HepG2 (cell line): ENCODE measurements around the gene SEH1L. TPM values are rescaled to one million over a fixed set of nuclear protein-coding genes. Genes with fewer than 3 reads are reported as not detected.

ENCODE experiments used
- ATAC-seq: fragments of 200-7000 bp; cut with Tn5 transposase; 3 replicates; pipeline ENCODE4 v1.9.1; 2020; ENCODE audit warnings: mild to moderate bottlenecking, moderate library complexity
- BruUV-seq: library from RNA; stranded (reverse); fragments of 400-500 nt; replicated peaks from 2 replicates; lab custom pipeline; 2021; lab: Mats Ljungman, UMichigan
- CTCF ChIA-PET: fragments of 300-600 bp; formaldehyde crosslinking; extraction: SDS; loops from one replicate; lab custom pipeline; 2021; ENCODE audit warnings: low total read pairs, inconsistent platforms, low intra/inter-chr PET ratio; lab: Yijun Ruan, JAX
- POLR2A ChIA-PET: fragments of 350-600 bp; sonication (Branson Sonifier 250); formaldehyde crosslinking; loops from one replicate; lab custom pipeline; 2020; ENCODE audit warnings: antibody characterized with exemption, inconsistent platforms; lab: Yijun Ruan, JAX
- DNase-seq: peaks from one replicate; pipeline ENCODE4 v3.0.0-alpha.2; 2015; ENCODE audit warnings: low spot score
- FAIRE-seq: peaks from 3 replicates; lab custom pipeline; 2011; peaks lifted over from hg19 to GRCh38; lab: Jason Lieb, UNC
- H2AFZ ChIP-seq: one replicate; pipeline ENCODE4 v1.6.1; 2011; ENCODE audit warnings: low read length, inconsistent platforms
- H3K27ac ChIP-seq: fragments of 300-600 bp; 3 replicates; pipeline ENCODE4 v1.8.0; 2011; ENCODE audit warnings: mixed run types, mild to moderate bottlenecking, mixed read lengths, low read length, inconsistent platforms; ENCODE audit not compliant: insufficient read depth; ENCODE audit errors: extremely low read length
- H3K27me3 ChIP-seq, 2 experiments: fragments of 200-600 bp in 1 of 2; 2 replicates in 1 of 2; 3 replicates in 1 of 2; pipeline versions ENCODE4 v1.6.0 to v1.8.0; 2011; ENCODE audit warnings: low read length in 2 of 2, mild to moderate bottlenecking in 2 of 2, moderate library complexity in 2 of 2, inconsistent platforms in 1 of 2; ENCODE audit not compliant: insufficient read depth in 2 of 2, control insufficient read depth in 1 of 2
- H3K36me3 ChIP-seq, 2 experiments: fragments of 200-600 bp in 1 of 2; replicated peaks in 1 of 2; 2 replicates in 1 of 2; 3 replicates in 1 of 2; pipeline versions ENCODE4 v1.5.1 to v1.8.0; 2011; ENCODE audit warnings: low read length in 2 of 2, inconsistent platforms in 1 of 2; ENCODE audit not compliant: insufficient read depth in 2 of 2, control insufficient read depth in 1 of 2
- H3K4me1 ChIP-seq: 2 replicates; pipeline ENCODE4 v1.5.1; 2012; ENCODE audit warnings: low read length, inconsistent platforms; ENCODE audit not compliant: insufficient read depth
- H3K4me2 ChIP-seq: 2 replicates; pipeline ENCODE4 v1.6.0; 2011; ENCODE audit warnings: low read depth, low read length, inconsistent platforms
- H3K4me3 ChIP-seq, 3 experiments: fragments of 200-600 bp in 1 of 3; sonication (generic), shearing (Covaris generic) in 1 of 3; replicated peaks in 1 of 3; 2 replicates each; pipeline ENCODE4 v1.5.1; 2011 to 2016; ENCODE audit warnings: low read length in 3 of 3, inconsistent platforms in 2 of 3, low read depth in 2 of 3, mild to moderate bottlenecking in 2 of 3, control low read depth in 1 of 3, mixed read lengths in 1 of 3; ENCODE audit not compliant: insufficient read depth in 1 of 3
- H3K79me2 ChIP-seq: one replicate; pipeline ENCODE4 v1.6.1; 2011; ENCODE audit warnings: low read length, inconsistent platforms; ENCODE audit not compliant: insufficient read depth
- H3K9ac ChIP-seq: 2 replicates; pipeline ENCODE4 v1.6.0; 2011; ENCODE audit warnings: mild to moderate bottlenecking, low read depth, low read length, inconsistent platforms; ENCODE audit not compliant: insufficient read depth
- H3K9me3 ChIP-seq: 2 replicates; pipeline ENCODE4 v1.5.1; 2012; ENCODE audit warnings: mild to moderate bottlenecking, low read length
- H4K20me1 ChIP-seq: 2 replicates; pipeline ENCODE4 v1.6.0; 2011; ENCODE audit warnings: inconsistent platforms, mild to moderate bottlenecking, low read length, moderate library complexity; ENCODE audit not compliant: insufficient read depth
- AGO2 ChIP-seq: fragments of 200-400 bp; formaldehyde crosslinking; optimal IDR thresholded peaks from 2 replicates; pipeline ENCODE3; 2017; ENCODE audit warnings: mild to moderate bottlenecking, low read depth, low read length, moderate library complexity
- MAFK ChIP-seq, 2 experiments: IDR thresholded peaks in 1 of 2; conservative IDR thresholded peaks in 1 of 2; 2 replicates each; pipeline ENCODE4 v1.6.1; 2011; ENCODE audit warnings: improper control_type of control experiment in 2 of 2, low read length in 2 of 2
- NKX3-1 ChIP-seq: sonication (generic); formaldehyde crosslinking; IDR thresholded peaks from 2 replicates; pipeline ENCODE4 v1.5.0; 2020; ENCODE audit warnings: missing genetic modification reagents
- PHF20 ChIP-seq: sonication (generic); formaldehyde crosslinking; IDR thresholded peaks from 2 replicates; pipeline ENCODE4 v1.5.0; 2020; ENCODE audit warnings: mild to moderate bottlenecking, missing genetic modification reagents
- SOX13 ChIP-seq, 3 experiments: fragments of 450-650 bp in 1 of 3; sonication (generic) in 1 of 3; formaldehyde crosslinking in 1 of 3; IDR thresholded peaks in 2 of 3; conservative IDR thresholded peaks in 1 of 3; 2 replicates each; pipeline versions ENCODE4 v1.5.0 to v1.6.1; 2016 to 2020; ENCODE audit warnings: antibody characterized with exemption in 1 of 3, mild to moderate bottlenecking in 1 of 3, missing compliant biosample characterization in 1 of 3, missing genetic modification reagents in 1 of 3, moderate library complexity in 1 of 3
- SOX5 ChIP-seq: IDR thresholded peaks from 2 replicates; pipeline ENCODE4 v1.6.1; 2016; ENCODE audit warnings: borderline replicate concordance
- SOX6 ChIP-seq, 2 experiments: fragments of 450-650 bp in 1 of 2; sonication (generic) in 1 of 2; formaldehyde crosslinking in 1 of 2; IDR thresholded peaks; 2 replicates each; pipeline versions ENCODE4 v1.4.0 to v1.6.1; 2017 to 2020; ENCODE audit warnings: antibody characterized with exemption in 1 of 2, mild to moderate bottlenecking in 1 of 2, missing genetic modification reagents in 1 of 2
- TSC22D2 ChIP-seq: sonication (generic); formaldehyde crosslinking; IDR thresholded peaks from 2 replicates; pipeline ENCODE4 v1.5.1; 2020; ENCODE audit warnings: missing genetic modification reagents, mild to moderate bottlenecking, borderline replicate concordance
- ZFP36 ChIP-seq: fragments of 150-350 bp; IDR thresholded peaks from 2 replicates; pipeline ENCODE4 v1.6.1; 2018; ENCODE audit warnings: borderline replicate concordance, low read length, low read depth; ENCODE audit not compliant: partially characterized antibody
- ZNF781 ChIP-seq: sonication (generic); formaldehyde crosslinking; IDR thresholded peaks from 2 replicates; pipeline ENCODE4 v1.5.1; 2020; ENCODE audit warnings: borderline replicate concordance, mild to moderate bottlenecking, missing genetic modification reagents; ENCODE audit errors: not compliant biosample characterization
- in situ Hi-C: cut with HindIII; loops from 2 replicates; pipeline ENCODE4 v1.10.0; 2017; ENCODE audit warnings: low pct_unique_long_range_greater_than_20kb; ENCODE audit not compliant: extremely low pct_ligation_motif_present
- intact Hi-C: fragments of 100-400 bp; cut with micrococcal nuclease; formaldehyde crosslinking; loops from one replicate; pipeline ENCODE4 v1.10.0; 2022; ENCODE audit not compliant: unreplicated experiment
- polyA plus RNA-seq, 8 experiments: library from polyadenylated mRNA; depleted of rRNA in 3 of 8; stranded (reverse) in 7 of 8; unstranded in 1 of 8; fragments of >200 nt; fragmentation: Illumina TruSeq in 4 of 8; extraction: Trizol in 4 of 8; gene quantifications; 2 replicates each; pipeline versions ENCODE4 v1.2.1 to v1.2.3, GENCODE V29; 2011 to 2016; ENCODE audit warnings: low read depth in 4 of 8, missing spikeins in 1 of 8, mixed read lengths in 1 of 8; ENCODE audit not compliant: insufficient read depth in 1 of 8
- total RNA-seq, 5 experiments: library from RNA; depleted of rRNA; stranded (reverse); fragments of >200 nt; fragmentation: Illumina TruSeq; extraction: Trizol; gene quantifications; 2 replicates each; pipeline ENCODE4 v1.2.3, GENCODE V29; 2016; ENCODE audit warnings: low read depth in 1 of 5
- TF ChIP-seq, protein P1 (sequence below): sonication (generic); formaldehyde crosslinking; IDR thresholded peaks from 2 replicates; pipeline ENCODE4 v1.8.1; 2023; ENCODE audit warnings: missing genetic modification reagents, mild to moderate bottlenecking, borderline replicate concordance
- TF ChIP-seq, protein P2 (sequence below): sonication (generic); formaldehyde crosslinking; IDR thresholded peaks from 2 replicates; pipeline ENCODE4 v1.8.0; 2022; ENCODE audit warnings: mild to moderate bottlenecking, missing genetic modification reagents, moderate library complexity
- TF ChIP-seq, protein P3 (sequence below): sonication (generic); formaldehyde crosslinking; IDR thresholded peaks from 2 replicates; pipeline ENCODE4 v1.4.0; 2020; ENCODE audit warnings: missing genetic modification reagents, mild to moderate bottlenecking, borderline replicate concordance
- TF ChIP-seq, protein P4 (sequence below): sonication (generic); formaldehyde crosslinking; IDR thresholded peaks from 2 replicates; pipeline ENCODE4 v1.9.0; 2021; ENCODE audit warnings: missing genetic modification reagents, borderline replicate concordance
- TF ChIP-seq, protein P5 (sequence below): sonication (generic); formaldehyde crosslinking; IDR thresholded peaks from 2 replicates; pipeline ENCODE4 v1.4.0; 2020; ENCODE audit warnings: mild to moderate bottlenecking, missing genetic modification reagents, borderline replicate concordance

SEH1L gene
- total and polyA plus RNA-seq, 2 of the 13 experiments (the other 11 are each of a cell fraction or from before 2014, with no cell fraction given) = 59.6 to 63.5 TPM

DNA sequence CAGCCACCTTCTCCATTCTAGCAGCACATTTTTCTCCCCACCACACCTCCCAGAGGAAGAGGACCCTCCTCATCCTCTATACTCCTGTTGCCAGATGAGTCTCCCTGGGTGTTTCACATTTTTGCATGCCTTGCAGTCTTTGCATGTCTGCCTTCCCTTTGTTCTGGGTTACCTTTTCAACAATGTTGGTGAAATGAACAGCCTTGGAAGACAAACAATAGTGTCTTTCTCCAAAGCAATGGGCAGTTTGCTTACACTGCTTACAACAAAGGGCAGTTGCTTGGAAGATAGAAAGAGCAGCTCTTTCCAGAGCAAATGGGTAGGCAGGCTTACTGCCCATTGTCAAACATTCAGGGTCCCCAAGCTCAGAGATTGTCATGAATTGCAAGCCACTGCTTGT is 14.5 kb upstream of the SEH1L start:
- no TSS peak for BruUV-seq
- no peaks in the 10 kb centered on the region for H3K36me3 ChIP-seq
- peak; percentile 70 for DNase-seq
- no peak overlapping the region for H3K4me3 ChIP-seq
- H3K4me2 ChIP-seq = no peak overlapping the region
- H4K20me1 ChIP-seq = no peaks in the 10 kb centered on the region
- in situ Hi-C loops (loop anchor here (5.0 to 25.0 kb wide), 3 partner anchors 36 to 546 kb away; partner anchors contain the start of gene AFG3L2), intact Hi-C loops (loop anchor here (10.0 kb wide), 1 partner anchor 539 kb away; no protein-coding TSS in a partner anchor)
- H3K79me2 ChIP-seq = no peaks in the 10 kb centered on the region
- ChIA-PET POLR2A (interaction anchor here (1.6 kb wide), 1 partner anchor 204 kb away, joined by 11 read pairs; no protein-coding TSS in a partner anchor), CTCF (interaction anchor here (1.5 to 1.7 kb wide), 2 partner anchors 166 to 206 kb away, joined by 5 to 6 read pairs; no protein-coding TSS in a partner anchor)
- H3K9ac ChIP-seq = no peak overlapping the region
- H3K27ac ChIP-seq = no peak overlapping the region
- no peak for FAIRE-seq
- H3K4me1 ChIP-seq = peaks cover 64% of the 10 kb centered on the region
- no peak overlapping the region for H2AFZ ChIP-seq
- no peaks in the 10 kb centered on the region for H3K27me3 ChIP-seq
- ATAC-seq = no peak; the same call in 1 of the 3 replicates
- no peaks in the 10 kb centered on the region for H3K9me3 ChIP-seq
- TF ChIP-seq, protein P1, sequence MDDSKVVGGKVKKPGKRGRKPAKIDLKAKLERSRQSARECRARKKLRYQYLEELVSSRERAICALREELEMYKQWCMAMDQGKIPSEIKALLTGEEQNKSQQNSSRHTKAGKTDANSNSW (CRISPR knock-in tag) = no peak
- TF ChIP-seq SOX6 (IDR thresholded peaks at IDR 0.05) = no peak
- TF ChIP-seq SOX6 (CRISPR knock-in tag; IDR thresholded peaks at IDR 0.05) = peak; percentile 68
- no peak for TF ChIP-seq PHF20 (CRISPR knock-in tag)
- TF ChIP-seq SOX5 (CRISPR knock-in tag) = peak; percentile 93
- TF ChIP-seq NKX3-1 = no peak
- no peak for TF ChIP-seq TSC22D2
- TF ChIP-seq AGO2 = no peak
- TF ChIP-seq, protein P2, sequence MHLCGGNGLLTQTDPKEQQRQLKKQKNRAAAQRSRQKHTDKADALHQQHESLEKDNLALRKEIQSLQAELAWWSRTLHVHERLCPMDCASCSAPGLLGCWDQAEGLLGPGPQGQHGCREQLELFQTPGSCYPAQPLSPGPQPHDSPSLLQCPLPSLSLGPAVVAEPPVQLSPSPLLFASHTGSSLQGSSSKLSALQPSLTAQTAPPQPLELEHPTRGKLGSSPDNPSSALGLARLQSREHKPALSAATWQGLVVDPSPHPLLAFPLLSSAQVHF (CRISPR knock-in tag) = no peak
- TF ChIP-seq, protein P3, sequence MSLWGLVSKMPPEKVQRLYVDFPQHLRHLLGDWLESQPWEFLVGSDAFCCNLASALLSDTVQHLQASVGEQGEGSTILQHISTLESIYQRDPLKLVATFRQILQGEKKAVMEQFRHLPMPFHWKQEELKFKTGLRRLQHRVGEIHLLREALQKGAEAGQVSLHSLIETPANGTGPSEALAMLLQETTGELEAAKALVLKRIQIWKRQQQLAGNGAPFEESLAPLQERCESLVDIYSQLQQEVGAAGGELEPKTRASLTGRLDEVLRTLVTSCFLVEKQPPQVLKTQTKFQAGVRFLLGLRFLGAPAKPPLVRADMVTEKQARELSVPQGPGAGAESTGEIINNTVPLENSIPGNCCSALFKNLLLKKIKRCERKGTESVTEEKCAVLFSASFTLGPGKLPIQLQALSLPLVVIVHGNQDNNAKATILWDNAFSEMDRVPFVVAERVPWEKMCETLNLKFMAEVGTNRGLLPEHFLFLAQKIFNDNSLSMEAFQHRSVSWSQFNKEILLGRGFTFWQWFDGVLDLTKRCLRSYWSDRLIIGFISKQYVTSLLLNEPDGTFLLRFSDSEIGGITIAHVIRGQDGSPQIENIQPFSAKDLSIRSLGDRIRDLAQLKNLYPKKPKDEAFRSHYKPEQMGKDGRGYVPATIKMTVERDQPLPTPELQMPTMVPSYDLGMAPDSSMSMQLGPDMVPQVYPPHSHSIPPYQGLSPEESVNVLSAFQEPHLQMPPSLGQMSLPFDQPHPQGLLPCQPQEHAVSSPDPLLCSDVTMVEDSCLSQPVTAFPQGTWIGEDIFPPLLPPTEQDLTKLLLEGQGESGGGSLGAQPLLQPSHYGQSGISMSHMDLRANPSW (CRISPR knock-in tag) = no peak
- TF ChIP-seq, protein P4, sequence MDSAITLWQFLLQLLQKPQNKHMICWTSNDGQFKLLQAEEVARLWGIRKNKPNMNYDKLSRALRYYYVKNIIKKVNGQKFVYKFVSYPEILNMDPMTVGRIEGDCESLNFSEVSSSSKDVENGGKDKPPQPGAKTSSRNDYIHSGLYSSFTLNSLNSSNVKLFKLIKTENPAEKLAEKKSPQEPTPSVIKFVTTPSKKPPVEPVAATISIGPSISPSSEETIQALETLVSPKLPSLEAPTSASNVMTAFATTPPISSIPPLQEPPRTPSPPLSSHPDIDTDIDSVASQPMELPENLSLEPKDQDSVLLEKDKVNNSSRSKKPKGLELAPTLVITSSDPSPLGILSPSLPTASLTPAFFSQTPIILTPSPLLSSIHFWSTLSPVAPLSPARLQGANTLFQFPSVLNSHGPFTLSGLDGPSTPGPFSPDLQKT (CRISPR knock-in tag) = no peak
- TF ChIP-seq, protein P5, sequence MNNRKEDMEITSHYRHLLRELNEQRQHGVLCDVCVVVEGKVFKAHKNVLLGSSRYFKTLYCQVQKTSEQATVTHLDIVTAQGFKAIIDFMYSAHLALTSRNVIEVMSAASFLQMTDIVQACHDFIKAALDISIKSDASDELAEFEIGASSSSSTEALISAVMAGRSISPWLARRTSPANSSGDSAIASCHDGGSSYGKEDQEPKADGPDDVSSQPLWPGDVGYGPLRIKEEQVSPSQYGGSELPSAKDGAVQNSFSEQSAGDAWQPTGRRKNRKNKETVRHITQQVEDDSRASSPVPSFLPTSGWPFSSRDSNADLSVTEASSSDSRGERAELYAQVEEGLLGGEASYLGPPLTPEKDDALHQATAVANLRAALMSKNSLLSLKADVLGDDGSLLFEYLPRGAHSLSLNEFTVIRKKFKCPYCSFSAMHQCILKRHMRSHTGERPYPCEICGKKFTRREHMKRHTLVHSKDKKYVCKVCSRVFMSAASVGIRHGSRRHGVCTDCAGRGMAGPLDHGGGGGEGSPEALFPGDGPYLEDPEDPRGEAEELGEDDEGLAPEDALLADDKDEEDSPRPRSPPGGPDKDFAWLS (CRISPR knock-in tag) = no peak
- TF ChIP-seq SOX13 (IDR thresholded peaks at IDR 0.05) = peak; percentile 85
- TF ChIP-seq SOX13 (CRISPR knock-in tag; conservative IDR thresholded peaks at IDR 0.05 in 1 of 2, IDR thresholded peaks at IDR 0.05 in 1 of 2) = peak in 1 of 2 experiments; percentile 98; a peak in 2 of 4 replicates
- TF ChIP-seq ZNF781 (CRISPR knock-in tag) = no peak
- TF ChIP-seq ZFP36 = no peak
- peak; percentile 61 to 67 for TF ChIP-seq MAFK (conservative IDR thresholded peaks at IDR 0.05 in 1 of 2, IDR thresholded peaks at IDR 0.05 in 1 of 2; ENCODE audit: low read length in 2 of 2)
